Gastroesophageal sphincter (tissue), 4 donors: ENCODE data around the gene ZBTB16. TPM values are rescaled to one million over a fixed set of nuclear protein-coding genes. Genes with fewer than 3 reads are reported as not detected.
A peak's percentile ranks its signal among the peaks of the same experiment; 100 is the strongest.

Experiments used
- ATAC-seq: fragments of 150-250 bp; one replicate; pipeline ENCODE4 v1.9.1; 2016; ENCODE audit warnings: mild to moderate bottlenecking, moderate library complexity
- H3K27ac ChIP-seq, 4 donors: fragments of 200-600 bp; sonication (generic) in 3 of 4; 1 replicate in 3 of 4; 2 replicates in 1 of 4; pipeline ENCODE4 v1.5.1; 2016 to 2019
- H3K27me3 ChIP-seq: fragments of 200-600 bp; sonication (generic); one replicate; pipeline ENCODE4 v1.5.1; 2019
- H3K36me3 ChIP-seq, 2 donors: fragments of 200-600 bp; sonication (generic); one replicate each; pipeline ENCODE4 v1.5.1; 2019; ENCODE audit warnings: control low read depth in 1 of 2
- H3K4me1 ChIP-seq, 3 donors: fragments of 200-600 bp; sonication (generic); 1 replicate in 2 of 3; 2 replicates in 1 of 3; pipeline ENCODE4 v1.5.1; 2016 to 2019; ENCODE audit warnings: control low read depth in 2 of 3
- H3K4me3 ChIP-seq, 2 donors: fragments of 200-600 bp; sonication (generic); one replicate each; pipeline ENCODE4 v1.5.1; 2019; ENCODE audit warnings: mild to moderate bottlenecking in 1 of 2, moderate library complexity in 1 of 2
- H3K9me3 ChIP-seq, 3 donors: fragments of 200-600 bp; sonication (generic); one replicate each; pipeline ENCODE4 v1.5.1; 2017 to 2019; ENCODE audit warnings: control low read depth in 2 of 3
- EP300 ChIP-seq: sonication (generic); formaldehyde crosslinking; IDR thresholded peaks from one replicate; pipeline ENCODE4 v1.6.1; 2017; ENCODE audit warnings: antibody characterized with exemption, mild to moderate bottlenecking
- POLR2A ChIP-seq, 2 donors: fragments of 450-650 bp; IDR thresholded peaks; one replicate each; pipeline ENCODE4 v1.6.1; 2017; ENCODE audit warnings: antibody characterized with exemption in 2 of 2, mild to moderate bottlenecking in 2 of 2, moderate library complexity in 1 of 2
- POLR2AphosphoS5 ChIP-seq: sonication (generic); formaldehyde crosslinking; IDR thresholded peaks from one replicate; pipeline ENCODE4 v1.6.1; 2017; ENCODE audit warnings: antibody characterized with exemption
- WGBS, 2 donors: methylation state at CpG; one replicate each; pipeline ENCODE4 v1.1.5; 2018; ENCODE audit warnings: low coverage in 1 of 2; 5-methylcytosine and 5-hydroxymethylcytosine counted together
- total RNA-seq, 4 donors: library from RNA; depleted of rRNA; stranded (reverse); fragments of >200 nt; gene quantifications; one replicate each; pipeline ENCODE4 v1.1.0, GENCODE V29; 2016
- TF ChIP-seq, protein P1 (sequence below), 4 experiments: fragments of 200-600 bp in 2 of 4; fragments of 450-650 bp in 2 of 4; sonication (generic) in 1 of 4; IDR thresholded peaks; one replicate each; pipeline ENCODE4 v1.5.1; 2017 to 2019; ENCODE audit warnings: antibody characterized with exemption in 4 of 4, mild to moderate bottlenecking in 2 of 4, moderate library complexity in 2 of 4

The ZBTB16 gene
- total RNA-seq, 4 donors from 2014 or later = 153 to 284 (median 232) TPM

DNA sequence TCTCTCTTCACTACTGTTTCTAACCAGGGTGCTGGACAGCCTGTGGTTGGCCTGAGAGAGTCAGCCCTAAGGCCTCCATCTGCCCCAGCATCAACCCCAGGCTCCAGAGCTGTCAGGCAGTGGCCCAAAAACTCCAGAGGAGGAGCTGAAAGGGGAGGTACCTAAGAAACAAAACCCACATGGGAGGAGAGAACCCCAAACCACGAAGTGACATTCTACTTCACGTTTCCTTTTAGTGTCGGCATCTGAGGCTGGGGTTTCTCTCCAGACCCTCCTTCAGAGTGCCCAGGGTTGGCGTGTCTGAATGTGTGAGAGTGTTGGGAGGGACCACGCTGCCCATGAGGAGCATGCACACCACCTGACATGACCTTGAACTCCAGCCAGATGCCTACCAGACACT is 166.8 kb downstream of the ZBTB16 start:
- ATAC-seq = no peak
- H3K27ac ChIP-seq = no peak overlapping the region
- no peak overlapping the region for H3K4me3 ChIP-seq
- H3K36me3 ChIP-seq = peaks cover 0 to 74% of the 10 kb centered on the region in 2 donors
- TF ChIP-seq EP300 = no peak
- TF ChIP-seq, protein P1, sequence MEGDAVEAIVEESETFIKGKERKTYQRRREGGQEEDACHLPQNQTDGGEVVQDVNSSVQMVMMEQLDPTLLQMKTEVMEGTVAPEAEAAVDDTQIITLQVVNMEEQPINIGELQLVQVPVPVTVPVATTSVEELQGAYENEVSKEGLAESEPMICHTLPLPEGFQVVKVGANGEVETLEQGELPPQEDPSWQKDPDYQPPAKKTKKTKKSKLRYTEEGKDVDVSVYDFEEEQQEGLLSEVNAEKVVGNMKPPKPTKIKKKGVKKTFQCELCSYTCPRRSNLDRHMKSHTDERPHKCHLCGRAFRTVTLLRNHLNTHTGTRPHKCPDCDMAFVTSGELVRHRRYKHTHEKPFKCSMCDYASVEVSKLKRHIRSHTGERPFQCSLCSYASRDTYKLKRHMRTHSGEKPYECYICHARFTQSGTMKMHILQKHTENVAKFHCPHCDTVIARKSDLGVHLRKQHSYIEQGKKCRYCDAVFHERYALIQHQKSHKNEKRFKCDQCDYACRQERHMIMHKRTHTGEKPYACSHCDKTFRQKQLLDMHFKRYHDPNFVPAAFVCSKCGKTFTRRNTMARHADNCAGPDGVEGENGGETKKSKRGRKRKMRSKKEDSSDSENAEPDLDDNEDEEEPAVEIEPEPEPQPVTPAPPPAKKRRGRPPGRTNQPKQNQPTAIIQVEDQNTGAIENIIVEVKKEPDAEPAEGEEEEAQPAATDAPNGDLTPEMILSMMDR (IDR thresholded peaks at IDR 0.05) = no peak
- no peak for TF ChIP-seq POLR2AphosphoS5
- no peak for TF ChIP-seq POLR2A (IDR thresholded peaks at IDR 0.05)
- WGBS, 2 donors = 72 to 73% methylated on average over 2 to 4 of the region's 5 CpGs
- no peaks in the 10 kb centered on the region for H3K27me3 ChIP-seq
- H3K9me3 ChIP-seq = no peaks in the 10 kb centered on the region
- H3K4me1 ChIP-seq = peaks cover 0 to 72% (median 15%) of the 10 kb centered on the region in 3 donors

DNA sequence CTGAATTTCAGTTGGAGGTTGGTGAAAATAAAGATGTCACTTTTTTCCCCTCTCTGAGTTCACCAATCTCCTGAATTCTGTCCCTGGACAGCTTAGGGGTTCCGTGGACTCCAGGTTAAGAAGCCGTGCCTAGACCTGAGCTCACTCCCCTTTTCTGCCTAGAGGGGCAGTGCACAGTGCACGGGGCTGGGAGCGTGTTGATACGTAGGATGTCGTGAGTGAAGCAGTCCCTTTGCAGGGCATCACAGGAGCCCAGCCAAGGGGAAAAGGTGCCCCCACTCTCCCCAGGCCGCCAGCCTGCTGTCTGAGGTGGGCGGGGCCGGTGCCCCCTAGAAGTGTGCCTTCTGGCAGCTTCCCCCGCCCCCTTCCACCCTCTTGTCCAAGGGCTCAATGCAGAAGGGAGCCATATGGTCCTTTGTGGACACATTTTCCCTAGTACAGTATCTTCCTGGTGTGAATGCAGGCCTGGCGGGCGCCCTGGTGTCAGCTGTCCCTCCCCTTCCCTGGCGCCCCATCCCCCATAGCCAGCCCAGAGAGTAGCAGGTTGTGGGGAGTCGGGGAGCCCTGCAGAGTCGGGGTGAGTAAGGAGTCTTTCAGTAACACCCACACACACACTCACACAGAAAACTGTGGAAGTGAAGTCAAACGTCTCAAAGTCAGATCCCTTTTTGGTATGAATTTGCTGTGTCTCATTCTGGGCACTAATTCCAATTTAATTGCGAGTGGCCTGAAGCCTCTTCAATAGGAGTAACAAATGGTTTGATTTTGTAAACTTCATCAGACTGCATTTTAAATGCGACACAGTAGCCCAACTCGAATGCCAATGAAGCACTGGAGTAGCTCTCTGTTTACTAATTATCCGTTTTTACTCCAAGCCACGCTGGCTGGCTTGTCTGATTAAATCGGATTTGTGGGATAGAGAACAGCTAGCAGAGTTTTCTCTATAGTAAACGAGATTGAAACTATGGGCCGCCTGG is 169.2 kb downstream of the ZBTB16 start:
- Histone ChIP-seq H3K4me1 (peaks cover 0 to 86% (median 23%) of the 10 kb centered on the region in 3 donors), H3K36me3 (peaks cover 0 to 55% of the 10 kb centered on the region in 2 donors), H3K9me3 (no peaks in the 10 kb centered on the region), H3K27me3 (no peaks in the 10 kb centered on the region), H3K4me3 (peak overlapping the region in 1 of 2 donors; percentile 21), H3K27ac (peak overlapping the region in 1 of 4 donors; percentile 29)
- TF ChIP-seq, protein P1 (IDR thresholded peaks at IDR 0.05) = no peak
- no peak for TF ChIP-seq POLR2AphosphoS5
- TF ChIP-seq POLR2A (IDR thresholded peaks at IDR 0.05) = no peak
- no peak for TF ChIP-seq EP300
- ATAC-seq = no peak
- 18 to 37% methylated on average over 9 of the region's 24 CpGs for WGBS, 2 donors

DNA sequence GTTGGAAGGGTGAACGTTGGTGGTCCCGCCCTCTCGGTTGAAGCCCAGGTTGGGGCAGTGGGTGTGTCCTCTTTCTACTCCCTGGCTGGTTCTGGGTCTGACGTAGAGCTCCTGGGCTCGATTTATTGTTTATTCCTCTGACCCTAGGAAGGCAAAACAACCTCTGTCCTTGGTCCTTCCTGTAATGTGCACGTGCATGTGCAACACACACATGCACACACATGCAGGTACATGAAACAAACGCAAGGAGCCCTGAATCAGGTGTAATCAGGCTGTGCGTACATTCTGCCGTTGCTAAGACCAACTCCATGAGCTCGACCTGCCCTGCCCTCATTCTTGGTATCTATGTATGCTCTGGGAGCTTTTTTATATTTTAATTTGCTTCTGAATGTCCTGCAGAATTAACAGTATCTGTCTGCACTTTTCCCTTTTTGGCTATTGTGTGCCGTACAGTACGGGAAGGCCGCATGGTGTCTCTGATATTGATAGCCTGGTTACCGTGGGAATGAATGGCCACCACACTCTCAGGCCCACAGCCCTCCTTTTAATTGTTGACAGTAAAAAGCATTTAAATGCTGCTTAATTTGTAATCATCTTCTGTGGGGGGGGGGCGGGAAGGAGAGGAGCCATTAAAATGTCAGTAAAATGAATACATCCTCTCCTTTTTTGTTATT is 170.7 kb downstream of the ZBTB16 start:
- Histone ChIP-seq H3K4me1 (peaks cover 0 to 97% (median 23%) of the 10 kb centered on the region in 3 donors), H3K4me3 (no peak overlapping the region), H3K9me3 (no peaks in the 10 kb centered on the region), H3K27me3 (no peaks in the 10 kb centered on the region), H3K27ac (no peak overlapping the region), H3K36me3 (peaks cover 0 to 56% of the 10 kb centered on the region in 2 donors)
- ATAC-seq = no peak
- TF ChIP-seq, protein P1 (IDR thresholded peaks at IDR 0.05) = no peak
- TF ChIP-seq POLR2A (IDR thresholded peaks at IDR 0.05) (no peak), POLR2AphosphoS5 (no peak), EP300 (no peak)
- 83 to 92% methylated on average over 10 to 11 of the region's 15 CpGs for WGBS, 2 donors

DNA sequence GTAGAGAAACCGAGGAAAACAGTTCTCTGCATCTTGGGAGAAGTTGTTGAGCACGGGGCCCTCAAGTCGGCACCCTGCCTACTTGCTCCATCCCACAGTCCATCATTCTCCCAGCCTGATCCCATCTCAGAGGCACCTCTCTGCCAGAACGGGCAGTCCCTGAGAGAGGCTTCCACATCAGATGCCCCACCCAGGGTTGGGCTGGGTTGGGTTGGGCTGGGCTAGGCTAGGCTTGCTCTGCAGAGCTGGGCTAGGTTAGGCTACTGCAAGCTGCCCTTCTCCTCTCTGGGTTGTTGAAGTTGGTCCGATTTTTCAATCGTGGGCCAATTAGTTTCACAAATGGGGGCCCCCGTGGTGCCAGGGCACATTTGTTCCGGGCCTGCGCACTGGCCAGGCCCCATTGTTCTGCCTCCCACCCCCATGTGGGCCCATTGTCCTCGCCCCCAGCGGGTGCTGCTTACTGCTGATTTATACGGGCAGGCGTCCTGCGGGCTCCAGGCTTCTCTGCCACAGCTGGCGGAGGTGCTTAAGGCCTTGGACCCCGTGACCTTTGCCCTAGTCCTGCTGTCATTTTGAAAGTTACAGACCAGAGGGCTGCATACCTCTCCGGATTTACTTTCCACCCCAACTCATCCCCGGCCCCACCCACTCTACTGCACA is 173.0 kb downstream of the ZBTB16 start:
- ATAC-seq = peak; percentile 38
- no peaks in the 10 kb centered on the region for H3K9me3 ChIP-seq
- H3K4me3 ChIP-seq = no peak overlapping the region
- H3K27ac ChIP-seq = no peak overlapping the region
- H3K4me1 ChIP-seq = peaks cover 0 to 97% (median 24%) of the 10 kb centered on the region in 3 donors
- no peaks in the 10 kb centered on the region for H3K27me3 ChIP-seq
- H3K36me3 ChIP-seq = peaks cover 0 to 51% of the 10 kb centered on the region in 2 donors
- TF ChIP-seq, protein P1 (IDR thresholded peaks at IDR 0.05) = no peak
- TF ChIP-seq EP300 = no peak
- no peak for TF ChIP-seq POLR2AphosphoS5
- no peak for TF ChIP-seq POLR2A (IDR thresholded peaks at IDR 0.05)
- WGBS, 2 donors = 92 to 100% methylated on average over 1 to 16 of the region's 18 CpGs
